Measurements from ENCODE around the gene GRID2.

DNA sequence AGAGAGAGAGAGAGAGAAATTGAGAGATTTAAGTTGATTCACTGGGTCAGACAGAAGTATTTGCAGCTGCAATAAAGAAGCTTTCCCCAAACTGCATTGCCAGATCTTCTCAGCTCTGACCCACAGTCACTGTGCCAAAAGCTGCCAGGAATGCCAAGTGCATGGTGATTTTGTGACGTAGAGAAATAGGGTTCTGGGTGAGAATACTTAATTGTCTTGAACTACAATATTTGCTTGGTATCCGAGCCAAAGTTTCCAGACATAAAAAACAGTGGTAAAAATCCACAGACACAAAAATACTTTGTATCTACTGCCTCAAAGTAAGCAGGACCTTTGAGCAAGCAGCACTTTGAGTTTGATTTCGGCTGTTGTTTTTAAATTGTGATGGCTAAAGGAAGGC is 331.1 kb downstream of the GRID2 start:
- TF ChIP-seq, protein P1, sequence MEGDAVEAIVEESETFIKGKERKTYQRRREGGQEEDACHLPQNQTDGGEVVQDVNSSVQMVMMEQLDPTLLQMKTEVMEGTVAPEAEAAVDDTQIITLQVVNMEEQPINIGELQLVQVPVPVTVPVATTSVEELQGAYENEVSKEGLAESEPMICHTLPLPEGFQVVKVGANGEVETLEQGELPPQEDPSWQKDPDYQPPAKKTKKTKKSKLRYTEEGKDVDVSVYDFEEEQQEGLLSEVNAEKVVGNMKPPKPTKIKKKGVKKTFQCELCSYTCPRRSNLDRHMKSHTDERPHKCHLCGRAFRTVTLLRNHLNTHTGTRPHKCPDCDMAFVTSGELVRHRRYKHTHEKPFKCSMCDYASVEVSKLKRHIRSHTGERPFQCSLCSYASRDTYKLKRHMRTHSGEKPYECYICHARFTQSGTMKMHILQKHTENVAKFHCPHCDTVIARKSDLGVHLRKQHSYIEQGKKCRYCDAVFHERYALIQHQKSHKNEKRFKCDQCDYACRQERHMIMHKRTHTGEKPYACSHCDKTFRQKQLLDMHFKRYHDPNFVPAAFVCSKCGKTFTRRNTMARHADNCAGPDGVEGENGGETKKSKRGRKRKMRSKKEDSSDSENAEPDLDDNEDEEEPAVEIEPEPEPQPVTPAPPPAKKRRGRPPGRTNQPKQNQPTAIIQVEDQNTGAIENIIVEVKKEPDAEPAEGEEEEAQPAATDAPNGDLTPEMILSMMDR (conservative IDR thresholded peaks at IDR 0.05 in 1 of 2, IDR thresholded peaks at IDR 0.05 in 1 of 2; ENCODE audit: low read depth in 1 of 2, low read length in 2 of 2): no peak
- no peak for TF ChIP-seq EZH2 (IDR thresholded peaks at IDR 0.05; ENCODE audit: low read length, missing control alignments)

Data from fibroblast of lung (primary cell).